H7 (cell line): Measurements from ENCODE around the gene CSF2. TPM values are rescaled to one million over a fixed set of nuclear protein-coding genes. Genes with fewer than 3 reads are reported as not detected.
A peak's percentile ranks its signal among the peaks of the same experiment; 100 is the strongest.

Source experiments
- DNase-seq: peaks from one replicate; pipeline ENCODE4 v3.0.0; 2012
- H3K27me3 ChIP-seq: 2 replicates; pipeline ENCODE4 v1.6.0; 2011; ENCODE audit warnings: mild to moderate bottlenecking, low read length; ENCODE audit not compliant: control insufficient read depth, insufficient read depth
- H3K36me3 ChIP-seq: replicated peaks from 2 replicates; pipeline ENCODE4 v1.5.1; 2011; ENCODE audit warnings: low read length; ENCODE audit not compliant: control insufficient read depth, insufficient read depth
- H3K4me3 ChIP-seq: 2 replicates; pipeline ENCODE4 v1.5.1; 2011; ENCODE audit warnings: low read depth, mild to moderate bottlenecking, control low read depth, low read length, moderate library complexity; ENCODE audit not compliant: insufficient read depth
- total RNA-seq: library from RNA; depleted of rRNA; stranded (reverse); fragments of >200 nt; shearing (Covaris generic); gene quantifications from 2 replicates; pipeline ENCODE4 v1.2.3, GENCODE V29; 2014

Gene CSF2
- total RNA-seq, 1 experiment from 2014 or later = not detected

DNA sequence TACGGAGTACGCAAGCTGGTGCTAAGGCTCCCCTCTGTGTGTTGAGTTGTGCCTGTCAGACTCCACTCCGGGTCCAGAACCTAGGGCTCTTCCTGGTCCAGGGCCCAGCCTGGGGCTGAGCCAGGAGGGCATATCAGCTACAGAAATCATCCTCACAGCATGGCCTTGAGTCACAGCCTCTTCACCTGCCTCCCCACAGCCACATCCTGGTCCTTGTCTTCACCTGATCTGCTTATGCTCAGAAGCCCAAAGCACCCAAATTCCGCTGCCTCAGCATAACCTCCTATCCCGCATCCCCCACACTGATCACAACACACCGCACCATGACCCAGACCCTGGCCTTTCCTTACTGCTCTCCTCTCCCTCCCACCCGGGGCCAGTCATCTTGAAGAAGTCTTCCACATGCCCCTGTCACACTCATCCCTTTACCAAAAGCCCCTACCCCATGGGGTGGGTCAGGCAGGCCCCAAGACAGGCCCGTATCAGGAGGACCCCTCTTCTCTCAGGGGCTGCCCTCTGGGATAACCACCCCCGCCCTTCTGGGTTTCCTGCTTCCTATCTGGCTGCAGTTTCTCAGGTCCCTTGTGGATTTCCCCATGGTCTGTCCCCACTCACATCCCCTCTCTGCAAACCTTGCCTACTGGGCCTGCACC is 14.4 kb upstream of the CSF2 start:
- Histone ChIP-seq H3K4me3 (no peak overlapping the region), H3K36me3 (no peaks in the 10 kb centered on the region), H3K27me3 (no peaks in the 10 kb centered on the region)
- DNase-seq = peak; percentile 32

DNA sequence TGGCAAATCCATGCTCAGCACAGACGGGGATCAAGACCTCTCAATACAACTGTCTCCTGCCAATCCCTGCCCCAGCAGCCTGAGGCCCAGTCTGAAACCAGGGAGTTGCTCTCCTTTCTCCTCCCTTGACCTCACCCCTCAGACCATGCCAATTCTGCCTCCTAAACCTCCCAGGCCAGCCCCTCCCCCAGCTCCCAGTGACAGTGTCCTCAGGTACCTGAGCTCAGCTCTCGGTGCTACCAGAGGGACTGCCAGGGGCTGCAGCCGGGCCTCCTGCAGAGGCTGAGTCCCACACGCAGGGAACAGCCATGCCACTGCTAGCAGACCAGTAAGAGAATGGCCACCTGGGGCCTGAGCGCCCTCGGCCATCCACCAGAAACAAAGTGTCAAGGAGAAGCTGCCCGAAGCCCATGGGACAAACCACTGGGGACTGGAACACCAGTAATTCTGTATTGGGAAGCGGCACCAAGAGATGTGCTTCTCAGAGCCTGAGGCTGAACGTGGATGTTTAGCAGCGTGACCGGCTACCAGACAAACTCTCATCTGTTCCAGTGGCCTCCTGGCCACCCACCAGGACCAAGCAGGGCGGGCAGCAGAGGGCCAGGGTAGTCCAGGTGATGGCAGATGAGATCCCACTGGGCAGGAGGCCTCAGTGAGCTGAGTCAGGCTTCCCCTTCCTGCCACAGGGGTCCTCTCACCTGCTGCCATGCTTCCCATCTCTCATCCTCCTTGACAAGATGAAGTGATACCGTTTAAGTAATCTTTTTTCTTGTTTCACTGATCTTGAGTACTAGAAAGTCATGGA is 13.7 kb upstream of the CSF2 start:
- Histone ChIP-seq H3K4me3 (no peak overlapping the region), H3K36me3 (no peaks in the 10 kb centered on the region), H3K27me3 (no peaks in the 10 kb centered on the region)
- peak; percentile 33 for DNase-seq

DNA sequence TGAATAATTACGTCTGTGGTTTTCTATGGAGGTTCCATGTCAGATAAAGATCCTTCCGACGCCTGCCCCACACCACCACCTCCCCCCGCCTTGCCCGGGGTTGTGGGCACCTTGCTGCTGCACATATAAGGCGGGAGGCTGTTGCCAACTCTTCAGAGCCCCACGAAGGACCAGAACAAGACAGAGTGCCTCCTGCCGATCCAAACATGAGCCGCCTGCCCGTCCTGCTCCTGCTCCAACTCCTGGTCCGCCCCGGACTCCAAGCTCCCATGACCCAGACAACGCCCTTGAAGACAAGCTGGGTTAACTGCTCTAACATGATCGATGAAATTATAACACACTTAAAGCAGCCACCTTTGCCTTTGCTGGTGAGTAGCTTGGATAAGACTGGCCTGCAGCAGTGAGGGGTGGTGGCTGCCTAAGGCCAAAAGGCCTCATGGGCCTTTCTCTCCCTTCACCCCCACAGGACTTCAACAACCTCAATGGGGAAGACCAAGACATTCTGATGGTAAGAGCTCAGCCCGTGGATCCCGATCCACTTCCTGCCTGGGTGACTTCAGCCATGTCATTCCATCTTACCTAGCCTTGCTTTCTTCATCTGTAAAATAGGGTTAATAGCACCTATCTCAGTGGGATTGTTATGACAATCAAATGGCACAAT is 13.0 kb upstream of the CSF2 start, which contains the start of gene IL3:
Gene IL3 (plus strand): TSS at position 155 of the 661 bp plus-strand sequence. CDS start 52 bp downstream, at position 207.
- Histone ChIP-seq H3K36me3 (no peaks in the 10 kb centered on the region), H3K27me3 (no peaks in the 10 kb centered on the region), H3K4me3 (no peak within 1 kb of the TSS)
- DNase-seq = no peak

DNA sequence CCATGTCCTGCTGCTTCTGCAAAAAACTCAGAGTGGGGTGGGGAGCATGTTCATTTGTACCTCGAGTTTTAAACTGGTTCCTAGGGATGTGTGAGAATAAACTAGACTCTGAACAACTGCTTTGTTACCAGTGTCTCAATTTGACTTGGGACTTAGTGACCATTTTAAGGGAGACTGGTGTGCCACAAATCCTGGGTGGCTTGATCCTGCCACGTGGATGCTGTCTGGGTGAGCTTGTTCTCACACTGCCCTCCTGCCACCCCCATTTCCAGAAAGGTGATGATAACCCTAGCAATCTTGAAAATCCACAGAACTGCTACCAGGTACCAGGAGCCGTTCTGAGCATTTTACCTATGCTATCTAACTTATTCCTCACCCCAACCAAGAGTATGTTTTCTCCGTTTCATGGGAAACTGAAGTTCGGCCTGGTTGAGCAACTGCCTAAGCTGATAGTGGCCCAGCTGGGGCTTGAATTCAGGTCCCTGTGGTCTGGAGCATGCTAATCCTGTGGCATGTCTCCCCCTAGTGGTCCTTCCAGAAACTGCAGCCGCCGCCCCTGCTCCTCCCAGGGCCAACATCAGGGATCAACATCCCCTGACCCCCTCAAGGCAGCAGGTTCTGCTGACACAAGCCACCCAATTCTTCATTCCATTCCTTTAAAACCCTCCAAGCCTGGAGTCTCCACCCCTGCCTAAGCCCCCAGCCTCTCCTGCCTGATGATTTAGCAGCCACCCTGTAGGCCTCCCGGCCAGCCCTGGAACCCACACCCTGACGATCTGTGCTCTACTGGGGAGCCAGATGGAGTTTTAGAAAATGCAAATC is 10.3 kb upstream of the CSF2 start:
- DNase-seq = peak; percentile 90
- Histone ChIP-seq H3K36me3 (no peaks in the 10 kb centered on the region), H3K27me3 (no peaks in the 10 kb centered on the region), H3K4me3 (no peak overlapping the region)

DNA sequence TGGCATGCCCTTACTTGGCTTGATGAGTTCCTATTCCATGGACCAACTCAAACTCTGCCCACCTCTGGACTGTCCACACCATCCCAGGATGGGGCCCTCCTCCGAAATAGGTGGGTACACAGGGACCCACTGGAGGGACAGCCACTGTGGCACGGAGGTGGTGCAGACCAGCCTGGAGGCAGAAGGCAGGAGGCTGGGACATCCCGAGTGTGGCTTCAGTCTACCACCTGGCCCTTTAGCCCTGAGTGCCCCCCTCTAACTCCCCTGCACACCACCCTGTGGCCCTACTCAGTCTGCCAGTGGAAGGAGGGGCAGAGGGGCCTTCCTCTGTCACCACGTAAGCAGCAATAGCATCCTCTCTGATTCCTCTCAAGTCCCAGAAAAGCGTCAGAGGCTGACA is 9.4 kb upstream of the CSF2 start:
- no peaks in the 10 kb centered on the region for H3K27me3 ChIP-seq
- H3K4me3 ChIP-seq = no peak overlapping the region
- DNase-seq = peak; percentile 9

DNA sequence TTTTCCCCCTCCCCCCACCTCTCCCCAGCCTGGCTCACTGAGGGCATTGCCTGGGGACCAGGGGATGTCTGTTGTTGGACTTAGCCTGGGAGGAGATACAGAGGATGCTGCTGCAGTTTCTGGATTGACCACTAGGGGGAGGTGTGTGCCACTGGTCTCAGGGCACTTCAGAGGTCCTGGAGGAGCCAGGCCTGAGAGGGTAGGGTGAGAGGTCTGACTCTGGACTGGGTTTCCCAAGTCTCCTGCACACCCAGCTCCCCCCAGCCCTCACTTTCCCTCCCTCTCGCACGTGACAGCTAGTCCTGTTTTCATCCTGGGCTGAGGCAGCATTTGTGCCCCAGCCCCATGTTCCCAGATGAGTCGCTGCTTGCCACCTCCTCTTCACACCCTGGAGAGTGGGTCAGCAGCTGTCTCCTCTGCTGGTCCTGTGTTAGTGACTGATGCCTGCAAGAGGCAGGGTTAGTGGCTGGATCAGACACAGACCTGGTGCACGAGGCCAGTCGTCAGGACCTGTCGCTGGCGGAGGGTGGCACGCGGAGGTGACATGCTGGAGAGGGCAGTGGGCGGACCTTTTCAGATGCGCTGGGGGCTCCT is 8.8 kb upstream of the CSF2 start:
- Histone ChIP-seq H3K27me3 (no peaks in the 10 kb centered on the region), H3K36me3 (no peaks in the 10 kb centered on the region), H3K4me3 (no peak overlapping the region)
- DNase-seq = peak; percentile 91

More for the DNA sequence above, 9.4 kb upstream of the CSF2 start:
- H3K36me3 ChIP-seq = no peaks in the 10 kb centered on the region

DNA sequence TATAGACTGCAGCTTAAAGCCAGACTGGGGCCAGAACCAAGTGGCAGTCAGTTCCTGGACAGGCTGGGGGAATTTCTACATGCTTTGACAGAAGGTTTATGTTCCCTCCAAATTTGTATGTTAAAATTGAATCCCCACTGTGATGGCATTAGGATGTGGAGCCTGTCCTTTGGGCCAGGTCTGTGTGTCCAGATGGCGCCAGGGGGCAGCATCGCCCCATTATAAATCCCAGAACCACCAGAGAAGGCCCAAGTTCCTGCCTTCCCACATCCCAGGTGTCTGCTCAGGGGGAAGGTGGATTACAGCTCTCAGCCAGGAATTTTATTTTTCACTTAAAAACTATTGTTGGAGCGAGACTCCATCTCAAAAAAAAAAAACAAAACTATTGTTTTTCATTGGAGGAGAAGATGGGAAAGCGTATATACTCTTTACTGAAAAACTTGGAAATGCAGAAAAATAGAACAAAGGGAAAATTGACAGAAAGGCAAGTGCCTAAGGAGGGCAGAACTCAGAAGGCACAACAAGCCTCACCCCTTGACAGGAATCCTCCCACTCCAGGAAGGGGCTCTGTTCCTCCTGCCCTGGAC is 8.1 kb upstream of the CSF2 start:
- DNase-seq = peak; percentile 94
- H3K4me3 ChIP-seq = no peak overlapping the region
- H3K27me3 ChIP-seq = no peaks in the 10 kb centered on the region
- no peaks in the 10 kb centered on the region for H3K36me3 ChIP-seq

DNA sequence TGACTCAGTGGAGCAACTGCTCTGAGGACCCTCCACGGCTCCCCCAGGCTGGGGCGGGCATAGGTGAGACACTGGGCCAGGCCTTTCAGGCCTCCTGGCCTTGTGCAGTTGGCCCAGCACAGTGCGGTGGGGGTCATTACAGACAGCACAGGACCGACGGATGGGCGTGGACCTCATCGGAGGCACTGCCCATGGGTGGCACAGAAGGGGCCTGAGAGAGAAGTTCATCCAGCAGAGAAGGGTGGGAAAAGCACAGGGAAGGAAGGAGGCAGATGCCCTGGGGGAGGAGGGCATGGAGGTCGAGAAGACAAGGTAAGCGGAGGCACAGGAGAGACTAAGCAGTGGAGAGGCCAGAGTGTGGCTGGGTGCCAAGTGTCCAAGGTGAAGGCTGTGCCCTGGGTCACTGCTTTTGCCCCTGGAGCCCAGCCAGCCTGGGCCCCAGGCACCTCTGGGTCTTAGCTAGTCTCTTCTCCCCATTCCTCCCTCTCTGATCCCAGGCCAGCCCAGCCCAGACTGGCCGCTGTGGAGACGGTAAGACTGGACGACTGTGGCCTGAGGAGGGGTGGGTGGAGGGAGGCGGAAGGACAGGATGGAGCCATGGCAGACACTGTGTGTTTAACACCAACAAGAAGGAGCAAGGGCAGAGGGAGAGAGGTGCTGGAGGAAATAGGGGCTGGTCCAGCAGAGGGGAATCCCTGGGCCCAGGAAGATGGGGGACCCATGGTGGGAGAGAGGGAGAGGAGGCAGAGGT is 7.5 kb upstream of the CSF2 start:
- no peak for DNase-seq
- no peaks in the 10 kb centered on the region for H3K27me3 ChIP-seq
- H3K4me3 ChIP-seq = no peak overlapping the region
- H3K36me3 ChIP-seq = no peaks in the 10 kb centered on the region

DNA sequence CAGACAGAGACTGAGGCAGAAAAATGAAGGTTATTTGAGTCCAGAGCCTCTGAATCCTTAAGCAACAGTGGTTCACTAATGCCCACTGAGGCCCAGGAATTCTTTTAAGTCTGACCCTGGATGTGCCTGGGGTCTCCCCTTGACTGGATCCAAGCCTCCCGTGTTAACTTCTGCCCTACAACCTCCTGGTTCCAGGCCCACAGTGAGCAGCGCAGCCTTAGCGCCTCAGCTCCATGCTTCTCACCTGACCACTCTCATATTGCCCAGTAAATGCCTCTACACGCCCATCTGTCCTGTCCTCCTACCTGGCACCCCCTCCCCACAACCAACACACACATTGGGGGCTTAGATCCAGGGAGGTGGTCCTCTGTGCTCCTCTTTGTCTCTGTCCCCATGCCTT is 6.7 kb upstream of the CSF2 start:
- Histone ChIP-seq H3K27me3 (no peaks in the 10 kb centered on the region), H3K36me3 (no peaks in the 10 kb centered on the region), H3K4me3 (no peak overlapping the region)
- no peak for DNase-seq

DNA sequence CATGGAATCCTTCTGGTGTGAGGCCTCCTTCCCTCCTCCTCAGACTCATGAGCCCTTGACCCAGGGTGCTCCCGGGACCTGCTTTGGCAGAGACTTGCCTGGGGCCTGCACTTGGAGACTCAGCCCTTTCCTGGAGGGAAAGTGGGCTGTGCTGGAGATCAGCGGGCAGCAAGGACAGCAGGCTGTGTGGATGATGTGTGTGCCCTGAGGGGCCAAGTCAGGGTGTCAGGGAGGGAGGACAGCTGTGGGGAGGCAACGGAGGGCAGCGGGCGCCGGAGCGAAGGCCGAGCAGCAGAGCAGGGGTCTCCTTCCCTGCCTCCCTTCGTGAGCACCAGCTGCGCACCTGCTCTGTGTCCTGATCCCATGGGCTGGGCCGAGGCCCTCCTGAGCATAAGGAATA is 6.1 kb upstream of the CSF2 start:
- H3K27me3 ChIP-seq = no peaks in the 10 kb centered on the region
- no peak overlapping the region for H3K4me3 ChIP-seq
- DNase-seq = no peak

DNA sequence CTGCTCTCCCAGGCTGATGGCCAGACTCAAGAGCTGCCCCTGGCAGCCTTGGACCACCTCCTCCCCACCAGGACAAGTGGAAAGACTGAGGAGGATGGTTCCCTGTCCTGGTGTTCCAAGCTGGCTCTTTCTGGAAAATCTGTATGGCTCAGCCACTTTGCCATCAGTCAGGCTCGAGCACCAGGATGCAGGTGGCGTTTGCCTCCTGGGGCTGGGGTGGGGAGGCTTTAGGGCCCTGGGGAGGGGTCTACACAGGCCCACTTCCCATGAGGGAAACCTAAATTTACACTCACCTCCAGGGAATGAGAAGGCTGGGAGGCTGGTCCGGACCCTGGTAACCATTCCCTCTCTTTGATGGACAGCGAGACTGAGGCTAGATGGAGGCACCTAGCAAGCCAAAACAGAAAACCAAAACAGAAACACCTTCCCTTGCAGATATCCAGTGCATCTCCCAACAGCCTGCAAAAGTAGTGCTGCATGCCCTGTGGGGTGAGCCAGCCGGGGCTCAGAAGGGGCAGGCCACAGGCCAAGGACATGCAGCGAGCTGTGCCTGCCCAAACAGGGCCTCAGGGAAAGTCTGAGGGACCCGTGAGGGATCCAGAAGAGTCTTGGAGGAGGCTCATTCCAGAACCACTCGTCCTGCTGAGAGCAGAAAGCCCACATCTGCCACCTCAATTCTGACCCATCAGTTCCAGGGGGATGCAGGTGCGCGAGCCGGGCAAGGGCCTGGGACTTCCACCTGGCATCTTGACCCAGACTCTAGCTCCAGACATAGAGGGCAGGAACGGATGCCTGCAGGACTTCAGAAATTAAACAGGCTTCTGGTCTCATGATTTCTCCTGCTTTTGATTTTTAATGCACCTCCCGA is 5.4 kb upstream of the CSF2 start:
- DNase-seq = no peak
- Histone ChIP-seq H3K27me3 (no peaks in the 10 kb centered on the region), H3K36me3 (no peaks in the 10 kb centered on the region), H3K4me3 (no peak overlapping the region)

More for the DNA sequence above, 6.1 kb upstream of the CSF2 start:
- no peaks in the 10 kb centered on the region for H3K36me3 ChIP-seq

DNA sequence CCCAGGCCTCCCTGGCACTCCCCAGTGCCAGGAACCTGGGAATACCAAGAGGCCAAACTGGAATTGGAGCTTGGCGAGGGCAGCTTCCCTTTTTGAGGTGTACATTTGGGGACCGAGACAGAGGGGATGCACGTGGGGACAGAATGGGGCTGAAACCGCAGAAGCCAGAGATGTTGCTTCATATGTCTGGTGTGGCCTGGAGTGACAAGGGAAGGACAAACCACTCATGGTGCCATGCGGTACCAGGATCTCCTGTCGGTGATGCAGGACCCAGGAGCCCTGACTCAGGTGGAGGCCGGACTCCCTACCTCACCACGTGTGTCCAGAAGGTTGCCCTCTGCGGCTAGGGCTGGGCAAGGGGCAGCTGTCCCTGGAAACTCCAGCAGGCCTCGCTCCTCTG is 4.0 kb upstream of the CSF2 start:
- Histone ChIP-seq H3K4me3 (no peak overlapping the region), H3K27me3 (no peaks in the 10 kb centered on the region), H3K36me3 (no peaks in the 10 kb centered on the region)
- DNase-seq = no peak
